HEK293 (cell line): ENCODE measurements around the gene ELAVL1.
A peak's percentile ranks its signal among the peaks of the same experiment; 100 is the strongest.

Source experiments
- CTCF ChIA-PET: fragments of 350-600 bp; formaldehyde crosslinking; extraction: SDS; loops from one replicate; lab custom pipeline; 2021; ENCODE audit warnings: antibody characterized with exemption; lab: Yijun Ruan, JAX
- POLR2A ChIA-PET: fragments of 300-600 bp; formaldehyde crosslinking; extraction: SDS; loops from one replicate; lab custom pipeline; 2020; ENCODE audit warnings: antibody characterized with exemption, inconsistent platforms; lab: Yijun Ruan, JAX
- H3K27ac ChIP-seq: fragments of 200-500 bp; sonication (Bioruptor generic); 2 replicates; pipeline ENCODE4 v1.5.1; 2014; ENCODE audit warnings: low read depth, low read length, control low read depth, inconsistent platforms; ENCODE audit errors: extremely low read depth
- H3K36me3 ChIP-seq, 2 experiments: fragments of 200-500 bp in 1 of 2; sonication (Bioruptor generic) in 1 of 2; 1 replicate in 1 of 2; 2 replicates in 1 of 2; pipeline ENCODE4 v1.5.1; 2014 to 2017; ENCODE audit warnings: inconsistent platforms in 2 of 2, low read length in 2 of 2; ENCODE audit not compliant: control insufficient read depth in 2 of 2, insufficient read depth in 1 of 2
- H3K4me1 ChIP-seq: fragments of 200-500 bp; sonication (Bioruptor generic); 2 replicates; pipeline ENCODE4 v1.5.1; 2014; ENCODE audit warnings: mild to moderate bottlenecking, low read length, inconsistent platforms; ENCODE audit not compliant: control insufficient read depth, insufficient read depth
- H3K4me3 ChIP-seq: 2 replicates; pipeline ENCODE4 v1.5.1; 2011; ENCODE audit warnings: low read depth, mild to moderate bottlenecking, control low read depth, low read length, moderate library complexity
- H3K9me3 ChIP-seq: fragments of 200-500 bp; sonication (Bioruptor generic); 2 replicates; pipeline ENCODE4 v1.5.1; 2014; ENCODE audit warnings: low read depth, low read length, inconsistent platforms; ENCODE audit not compliant: control insufficient read depth, insufficient read depth
- EGR2 ChIP-seq: fragments of 450-650 bp; formaldehyde crosslinking; IDR thresholded peaks from 2 replicates; pipeline ENCODE4 v1.5.1; 2016; ENCODE audit warnings: low read depth, missing biosample characterization, missing genetic modification characterization
- HOXD13 ChIP-seq: sonication (generic); formaldehyde crosslinking; IDR thresholded peaks from 2 replicates; pipeline ENCODE4 v1.8.0; 2022; ENCODE audit warnings: missing genetic modification reagents, borderline replicate concordance
- SCRT1 ChIP-seq: fragments of 450-650 bp; formaldehyde crosslinking; IDR thresholded peaks from 2 replicates; pipeline ENCODE4 v1.5.1; 2016; ENCODE audit warnings: missing biosample characterization, missing genetic modification characterization, borderline replicate concordance
- ZBTB48 ChIP-seq: fragments of 450-650 bp; formaldehyde crosslinking; IDR thresholded peaks from 2 replicates; pipeline ENCODE4 v1.5.1; 2016; ENCODE audit warnings: missing biosample characterization, missing genetic modification characterization
- ZFP3 ChIP-seq: fragments of 450-650 bp; formaldehyde crosslinking; IDR thresholded peaks from 2 replicates; pipeline ENCODE4 v1.5.1; 2016; ENCODE audit warnings: low read depth, missing biosample characterization, missing genetic modification characterization
- ZFP37 ChIP-seq: fragments of 450-650 bp; formaldehyde crosslinking; IDR thresholded peaks from 2 replicates; pipeline ENCODE4 v1.5.1; 2016; ENCODE audit warnings: missing biosample characterization, missing genetic modification characterization
- ZIC2 ChIP-seq: fragments of 450-650 bp; formaldehyde crosslinking; IDR thresholded peaks from 2 replicates; pipeline ENCODE4 v1.5.1; 2016; ENCODE audit warnings: missing biosample characterization, missing genetic modification characterization
- ZNF112 ChIP-seq: fragments of 450-650 bp; formaldehyde crosslinking; IDR thresholded peaks from 2 replicates; pipeline ENCODE4 v1.5.0; 2017; ENCODE audit warnings: missing biosample characterization, missing genetic modification characterization
- ZNF202 ChIP-seq: fragments of 450-650 bp; formaldehyde crosslinking; IDR thresholded peaks from 2 replicates; pipeline ENCODE4 v1.5.1; 2016; ENCODE audit warnings: missing biosample characterization, missing genetic modification characterization, borderline replicate concordance
- ZNF221 ChIP-seq: fragments of 450-650 bp; formaldehyde crosslinking; IDR thresholded peaks from 2 replicates; pipeline ENCODE4 v1.5.1; 2017; ENCODE audit warnings: missing biosample characterization, missing genetic modification characterization, borderline replicate concordance
- ZNF23 ChIP-seq: fragments of 450-650 bp; formaldehyde crosslinking; IDR thresholded peaks from 2 replicates; pipeline ENCODE4 v1.5.1; 2016; ENCODE audit warnings: missing biosample characterization, missing genetic modification characterization, borderline replicate concordance
- ZNF324 ChIP-seq: fragments of 450-650 bp; formaldehyde crosslinking; IDR thresholded peaks from 2 replicates; pipeline ENCODE4 v1.5.1; 2016; ENCODE audit warnings: missing biosample characterization, missing genetic modification characterization
- ZNF391 ChIP-seq: fragments of 450-650 bp; formaldehyde crosslinking; IDR thresholded peaks from 2 replicates; pipeline ENCODE4 v1.5.1; 2016; ENCODE audit warnings: low read depth, missing biosample characterization, missing genetic modification characterization, borderline replicate concordance
- ZNF473 ChIP-seq: fragments of 450-650 bp; formaldehyde crosslinking; IDR thresholded peaks from 2 replicates; pipeline ENCODE4 v1.5.1; 2017; ENCODE audit warnings: missing biosample characterization, missing genetic modification characterization
- ZNF549 ChIP-seq: fragments of 450-650 bp; IDR thresholded peaks from 2 replicates; pipeline ENCODE4 v1.5.1; 2018; ENCODE audit warnings: missing biosample characterization, missing genetic modification characterization, mild to moderate bottlenecking, inconsistent platforms, moderate library complexity
- ZNF654 ChIP-seq: fragments of 450-650 bp; formaldehyde crosslinking; IDR thresholded peaks from 2 replicates; pipeline ENCODE4 v1.5.1; 2016; ENCODE audit warnings: low read depth, missing biosample characterization, missing genetic modification characterization
- ZNF660 ChIP-seq: fragments of 450-650 bp; IDR thresholded peaks from 2 replicates; pipeline ENCODE4 v1.5.1; 2018; ENCODE audit warnings: missing biosample characterization, mild to moderate bottlenecking, missing genetic modification characterization
- ZNF664 ChIP-seq: fragments of 450-650 bp; formaldehyde crosslinking; IDR thresholded peaks from 2 replicates; pipeline ENCODE4 v1.5.1; 2016; ENCODE audit warnings: missing biosample characterization, missing genetic modification characterization
- ZNF701 ChIP-seq: fragments of 450-650 bp; formaldehyde crosslinking; IDR thresholded peaks from 2 replicates; pipeline ENCODE4 v1.5.1; 2016; ENCODE audit warnings: missing biosample characterization, missing genetic modification characterization
- ZNF777 ChIP-seq: fragments of 450-650 bp; formaldehyde crosslinking; IDR thresholded peaks from 2 replicates; pipeline ENCODE4 v1.5.1; 2017; ENCODE audit warnings: missing biosample characterization, missing genetic modification characterization, borderline replicate concordance
- ZNF837 ChIP-seq: fragments of 450-650 bp; formaldehyde crosslinking; IDR thresholded peaks from 2 replicates; pipeline ENCODE4 v1.5.1; 2016; ENCODE audit warnings: missing biosample characterization, missing genetic modification characterization
- TF ChIP-seq, protein P1 (sequence below): fragments of 450-650 bp; formaldehyde crosslinking; IDR thresholded peaks from 2 replicates; pipeline ENCODE4 v1.5.1; 2016; ENCODE audit warnings: missing biosample characterization, missing genetic modification characterization
- TF ChIP-seq, protein P2 (sequence below): fragments of 450-650 bp; formaldehyde crosslinking; IDR thresholded peaks from 2 replicates; pipeline ENCODE4 v1.5.1; 2016; ENCODE audit warnings: missing biosample characterization, missing genetic modification characterization
- TF ChIP-seq, protein P3 (sequence below): fragments of 450-650 bp; IDR thresholded peaks from 2 replicates; pipeline ENCODE4 v1.5.1; 2018; ENCODE audit warnings: missing biosample characterization, missing genetic modification characterization
- TF ChIP-seq, protein P4 (sequence below): fragments of 450-650 bp; formaldehyde crosslinking; IDR thresholded peaks from 2 replicates; pipeline ENCODE4 v1.5.1; 2016; ENCODE audit warnings: missing biosample characterization, missing genetic modification characterization
- TF ChIP-seq, protein P5 (sequence below): fragments of 450-650 bp; formaldehyde crosslinking; IDR thresholded peaks from 2 replicates; pipeline ENCODE4 v1.5.1; 2016; ENCODE audit warnings: missing biosample characterization, missing genetic modification characterization

The ELAVL1 gene

DNA sequence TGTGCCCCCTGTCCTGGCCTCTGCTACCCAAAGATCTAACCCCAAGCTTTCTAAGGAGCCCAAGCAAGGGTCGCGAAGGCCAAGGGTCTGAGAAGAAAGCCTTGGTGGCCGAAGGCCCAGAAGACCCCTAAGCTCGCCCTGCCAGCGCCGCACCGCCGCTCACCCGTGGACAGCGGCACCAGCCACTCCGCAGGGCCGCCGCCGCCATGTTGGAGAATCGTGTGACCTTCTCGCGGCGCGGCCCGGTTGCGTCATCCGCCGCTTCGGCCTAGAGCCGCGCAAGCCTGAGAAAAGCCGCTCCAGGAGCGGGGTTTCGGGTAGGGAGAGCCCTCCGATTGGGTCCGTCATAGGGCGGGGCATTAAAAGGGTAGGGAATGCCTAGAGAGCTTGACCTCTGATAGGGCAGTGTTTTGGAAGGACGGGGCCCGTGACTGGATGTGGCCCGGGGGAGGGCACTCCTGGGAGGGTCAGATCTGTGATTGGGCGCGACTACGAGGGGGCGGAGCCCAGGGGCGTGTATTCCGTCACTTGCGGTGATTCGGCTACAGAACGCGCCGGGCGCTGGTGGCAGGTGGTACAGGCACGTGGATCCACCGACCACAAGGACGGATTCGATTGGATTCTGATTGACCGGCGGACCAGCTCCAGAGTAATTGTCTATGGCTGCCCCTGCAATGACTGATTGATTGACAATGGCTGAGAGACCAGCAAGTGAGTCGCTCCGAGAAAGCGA is 61.8 kb downstream of the ELAVL1 start, which contains the start of gene TIMM44 (continued):
- no peak for TF ChIP-seq ZNF23 (tag by site-specific recombination)
- no peak for TF ChIP-seq ZFP3
- TF ChIP-seq ZNF324, result peak; percentile 83
- TF ChIP-seq ZNF654 (tag by site-specific recombination), result no peak
- no peak for TF ChIP-seq ZNF473 (tag by site-specific recombination)
- no peak for TF ChIP-seq HOXD13 (CRISPR knock-in tag)
- TF ChIP-seq ZNF221 (tag by site-specific recombination), result no peak
- TF ChIP-seq, protein P1, sequence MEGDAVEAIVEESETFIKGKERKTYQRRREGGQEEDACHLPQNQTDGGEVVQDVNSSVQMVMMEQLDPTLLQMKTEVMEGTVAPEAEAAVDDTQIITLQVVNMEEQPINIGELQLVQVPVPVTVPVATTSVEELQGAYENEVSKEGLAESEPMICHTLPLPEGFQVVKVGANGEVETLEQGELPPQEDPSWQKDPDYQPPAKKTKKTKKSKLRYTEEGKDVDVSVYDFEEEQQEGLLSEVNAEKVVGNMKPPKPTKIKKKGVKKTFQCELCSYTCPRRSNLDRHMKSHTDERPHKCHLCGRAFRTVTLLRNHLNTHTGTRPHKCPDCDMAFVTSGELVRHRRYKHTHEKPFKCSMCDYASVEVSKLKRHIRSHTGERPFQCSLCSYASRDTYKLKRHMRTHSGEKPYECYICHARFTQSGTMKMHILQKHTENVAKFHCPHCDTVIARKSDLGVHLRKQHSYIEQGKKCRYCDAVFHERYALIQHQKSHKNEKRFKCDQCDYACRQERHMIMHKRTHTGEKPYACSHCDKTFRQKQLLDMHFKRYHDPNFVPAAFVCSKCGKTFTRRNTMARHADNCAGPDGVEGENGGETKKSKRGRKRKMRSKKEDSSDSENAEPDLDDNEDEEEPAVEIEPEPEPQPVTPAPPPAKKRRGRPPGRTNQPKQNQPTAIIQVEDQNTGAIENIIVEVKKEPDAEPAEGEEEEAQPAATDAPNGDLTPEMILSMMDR, result no peak
- TF ChIP-seq, protein P2, sequence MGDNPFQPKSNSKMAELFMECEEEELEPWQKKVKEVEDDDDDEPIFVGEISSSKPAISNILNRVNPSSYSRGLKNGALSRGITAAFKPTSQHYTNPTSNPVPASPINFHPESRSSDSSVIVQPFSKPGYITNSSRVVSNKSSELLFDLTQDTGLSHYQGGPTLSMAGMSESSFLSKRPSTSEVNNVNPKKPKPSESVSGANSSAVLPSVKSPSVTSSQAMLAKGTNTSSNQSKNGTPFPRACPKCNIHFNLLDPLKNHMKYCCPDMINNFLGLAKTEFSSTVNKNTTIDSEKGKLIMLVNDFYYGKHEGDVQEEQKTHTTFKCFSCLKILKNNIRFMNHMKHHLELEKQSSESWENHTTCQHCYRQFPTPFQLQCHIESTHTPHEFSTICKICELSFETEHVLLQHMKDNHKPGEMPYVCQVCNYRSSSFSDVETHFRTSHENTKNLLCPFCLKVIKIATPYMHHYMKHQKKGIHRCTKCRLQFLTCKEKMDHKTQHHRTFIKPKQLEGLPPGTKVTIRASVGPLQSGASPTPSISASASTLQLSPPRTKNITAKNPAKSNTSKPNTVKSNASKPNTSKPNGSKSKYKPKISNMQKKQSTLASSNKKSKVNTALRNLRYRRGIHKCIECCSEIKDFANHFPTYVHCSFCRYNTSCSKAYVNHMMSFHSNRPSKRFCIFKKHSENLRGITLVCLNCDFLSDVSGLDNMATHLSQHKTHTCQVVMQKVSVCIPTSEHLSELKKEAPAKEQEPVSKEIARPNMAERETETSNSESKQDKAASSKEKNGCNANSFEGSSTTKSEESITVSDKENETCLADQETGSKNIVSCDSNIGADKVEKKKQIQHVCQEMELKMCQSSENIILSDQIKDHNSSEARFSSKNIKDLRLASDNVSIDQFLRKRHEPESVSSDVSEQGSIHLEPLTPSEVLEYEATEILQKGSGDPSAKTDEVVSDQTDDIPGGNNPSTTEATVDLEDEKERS (tag by site-specific recombination), result no peak
- no peak for TF ChIP-seq ZNF837 (tag by site-specific recombination)
- no peak for TF ChIP-seq ZNF549 (tag by site-specific recombination)
- no peak for TF ChIP-seq ZIC2 (tag by site-specific recombination)
- no peak for TF ChIP-seq EGR2 (tag by site-specific recombination)
- TF ChIP-seq SCRT1 (tag by site-specific recombination), result no peak
- peak; percentile 73 for TF ChIP-seq ZFP37 (tag by site-specific recombination)

DNA sequence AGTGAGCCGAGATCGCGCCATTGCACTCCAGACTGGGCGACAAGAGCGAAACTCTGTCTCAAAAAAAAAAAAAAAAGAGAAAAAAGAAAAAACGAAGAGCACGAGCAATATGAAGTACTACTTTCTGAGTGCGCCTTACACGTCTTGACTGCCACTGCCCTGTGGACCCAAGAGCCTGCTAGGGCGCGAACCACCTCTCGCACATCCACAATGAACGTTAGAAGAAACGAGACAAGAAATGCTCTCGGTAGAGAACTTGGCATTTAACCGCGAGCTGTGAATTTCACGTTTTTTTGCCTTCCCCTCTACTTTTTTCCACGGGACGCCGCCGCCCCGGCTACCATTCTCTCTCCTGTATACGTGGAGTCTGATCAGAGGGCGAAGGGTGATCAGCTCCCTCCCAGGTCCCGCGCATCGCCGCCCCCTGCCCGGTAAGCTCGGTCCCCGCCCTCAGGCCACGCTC is 62.4 kb downstream of the ELAVL1 start:
- H3K9me3 ChIP-seq, result no peaks in the 10 kb centered on the region
- POLR2A ChIA-PET, result interaction anchor here (0.6 to 4.2 kb wide), 33 partner anchors 10 to 380 kb away, joined by 3 to 60 read pairs (median 5); partner anchors contain the start of genes CCL25, CTXN1, ELAVL1 and MAP2K7
- H3K4me3 ChIP-seq, result peak overlapping the region; percentile 99
- CTCF ChIA-PET, result interaction anchor here (0.6 to 2.6 kb wide), 21 partner anchors 11 to 566 kb away, joined by 3 to 26 read pairs (median 4); partner anchors contain the start of genes CTXN1 and SNAPC2
- H3K27ac ChIP-seq, result peak overlapping the region; percentile 90
- H3K36me3 ChIP-seq, result peaks cover under 1 to 34% of the 10 kb centered on the region in 2 experiments
- H3K4me1 ChIP-seq, result no peaks in the 10 kb centered on the region
- TF ChIP-seq ZNF664 (tag by site-specific recombination), result no peak
- TF ChIP-seq ZNF391, result no peak
- TF ChIP-seq, protein P3, sequence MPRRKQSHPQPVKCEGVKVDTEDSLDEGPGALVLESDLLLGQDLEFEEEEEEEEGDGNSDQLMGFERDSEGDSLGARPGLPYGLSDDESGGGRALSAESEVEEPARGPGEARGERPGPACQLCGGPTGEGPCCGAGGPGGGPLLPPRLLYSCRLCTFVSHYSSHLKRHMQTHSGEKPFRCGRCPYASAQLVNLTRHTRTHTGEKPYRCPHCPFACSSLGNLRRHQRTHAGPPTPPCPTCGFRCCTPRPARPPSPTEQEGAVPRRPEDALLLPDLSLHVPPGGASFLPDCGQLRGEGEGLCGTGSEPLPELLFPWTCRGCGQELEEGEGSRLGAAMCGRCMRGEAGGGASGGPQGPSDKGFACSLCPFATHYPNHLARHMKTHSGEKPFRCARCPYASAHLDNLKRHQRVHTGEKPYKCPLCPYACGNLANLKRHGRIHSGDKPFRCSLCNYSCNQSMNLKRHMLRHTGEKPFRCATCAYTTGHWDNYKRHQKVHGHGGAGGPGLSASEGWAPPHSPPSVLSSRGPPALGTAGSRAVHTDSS (tag by site-specific recombination), result no peak
- TF ChIP-seq ZNF837 (tag by site-specific recombination), result no peak
- no peak for TF ChIP-seq ZNF202 (tag by site-specific recombination)
- TF ChIP-seq ZNF660 (tag by site-specific recombination), result no peak
- no peak for TF ChIP-seq ZNF701
- TF ChIP-seq ZNF112 (tag by site-specific recombination), result no peak
- TF ChIP-seq ZNF777 (tag by site-specific recombination), result no peak
- 0 out of 2 replicates have a peak, but pooled peaks have one; percentile 46 for TF ChIP-seq ZBTB48 (tag by site-specific recombination)
- TF ChIP-seq, protein P4, sequence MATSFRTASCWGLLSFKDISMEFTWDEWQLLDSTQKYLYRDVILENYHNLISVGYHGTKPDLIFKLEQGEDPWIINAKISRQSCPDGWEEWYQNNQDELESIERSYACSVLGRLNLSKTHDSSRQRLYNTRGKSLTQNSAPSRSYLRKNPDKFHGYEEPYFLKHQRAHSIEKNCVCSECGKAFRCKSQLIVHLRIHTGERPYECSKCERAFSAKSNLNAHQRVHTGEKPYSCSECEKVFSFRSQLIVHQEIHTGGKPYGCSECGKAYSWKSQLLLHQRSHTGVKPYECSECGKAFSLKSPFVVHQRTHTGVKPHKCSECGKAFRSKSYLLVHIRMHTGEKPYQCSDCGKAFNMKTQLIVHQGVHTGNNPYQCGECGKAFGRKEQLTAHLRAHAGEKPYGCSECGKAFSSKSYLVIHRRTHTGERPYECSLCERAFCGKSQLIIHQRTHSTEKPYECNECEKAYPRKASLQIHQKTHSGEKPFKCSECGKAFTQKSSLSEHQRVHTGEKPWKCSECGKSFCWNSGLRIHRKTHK (tag by site-specific recombination), result no peak
- TF ChIP-seq, protein P5, sequence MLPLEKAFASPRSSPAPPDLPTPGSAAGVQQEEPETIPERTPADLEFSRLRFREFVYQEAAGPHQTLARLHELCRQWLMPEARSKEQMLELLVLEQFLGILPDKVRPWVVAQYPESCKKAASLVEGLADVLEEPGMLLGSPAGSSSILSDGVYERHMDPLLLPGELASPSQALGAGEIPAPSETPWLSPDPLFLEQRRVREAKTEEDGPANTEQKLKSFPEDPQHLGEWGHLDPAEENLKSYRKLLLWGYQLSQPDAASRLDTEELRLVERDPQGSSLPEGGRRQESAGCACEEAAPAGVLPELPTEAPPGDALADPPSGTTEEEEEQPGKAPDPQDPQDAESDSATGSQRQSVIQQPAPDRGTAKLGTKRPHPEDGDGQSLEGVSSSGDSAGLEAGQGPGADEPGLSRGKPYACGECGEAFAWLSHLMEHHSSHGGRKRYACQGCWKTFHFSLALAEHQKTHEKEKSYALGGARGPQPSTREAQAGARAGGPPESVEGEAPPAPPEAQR (tag by site-specific recombination), result no peak
